HL-60/S4 treated with phorbol 12-myristate 13-acetate at 8.2 ng/mL for 4 days and 3 days (cell line): ENCODE measurements around the gene TMED6.
"Not testable (repeated sequence)": the region's sequence is repeated elsewhere in the genome, so short reads cannot be mapped to it uniquely, and the experiment has no call there.

Source experiments
- in situ Hi-C: fragments of 300-500 bp; cut with MboI; formaldehyde crosslinking; loops from 2 replicates; pipeline ENCODE4 v1.15.0; 2022; ENCODE audit warnings: low sequenced_read_pairs

The TMED6 gene

DNA sequence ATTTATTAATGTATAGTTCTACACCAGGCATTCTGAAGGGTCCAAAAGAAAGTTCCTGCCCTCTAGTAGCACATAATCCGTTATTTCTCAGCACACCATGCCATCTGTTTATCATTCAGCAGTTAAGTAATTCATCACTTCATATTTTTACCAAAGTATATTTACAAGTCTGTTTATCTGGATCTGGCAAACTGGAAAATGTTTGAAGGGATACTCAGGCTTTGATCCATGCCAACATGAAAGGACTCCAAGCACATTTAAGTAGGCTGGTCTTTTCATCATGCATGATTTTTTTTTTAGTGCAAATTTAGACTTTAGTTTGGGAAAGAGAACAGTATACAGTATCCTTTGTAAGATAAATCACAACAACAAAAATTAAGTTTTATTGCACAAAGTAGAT lies 44.5 kb downstream of the TMED6 start:
- in situ Hi-C loops: no loop called here

DNA sequence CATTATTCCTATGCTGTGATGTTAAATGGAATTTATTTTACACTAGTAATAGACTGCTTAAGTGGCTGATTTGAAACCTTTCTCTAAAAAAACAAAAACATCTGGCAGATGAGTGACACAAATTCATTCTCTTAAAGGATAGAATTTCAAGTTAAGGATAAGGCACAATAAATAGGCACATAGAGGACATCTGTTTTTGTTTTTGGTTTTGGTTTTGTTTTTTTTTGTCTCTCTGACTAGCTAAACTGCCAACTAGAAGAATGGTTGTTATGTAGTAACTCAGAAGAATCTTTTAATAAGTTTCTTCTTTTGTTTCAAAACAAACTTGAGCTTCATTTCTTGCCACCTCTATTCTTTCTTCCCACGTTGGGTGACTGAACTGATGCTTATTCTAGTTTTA lies 45.6 kb downstream of the TMED6 start:
- in situ Hi-C loops: no loop called here

DNA sequence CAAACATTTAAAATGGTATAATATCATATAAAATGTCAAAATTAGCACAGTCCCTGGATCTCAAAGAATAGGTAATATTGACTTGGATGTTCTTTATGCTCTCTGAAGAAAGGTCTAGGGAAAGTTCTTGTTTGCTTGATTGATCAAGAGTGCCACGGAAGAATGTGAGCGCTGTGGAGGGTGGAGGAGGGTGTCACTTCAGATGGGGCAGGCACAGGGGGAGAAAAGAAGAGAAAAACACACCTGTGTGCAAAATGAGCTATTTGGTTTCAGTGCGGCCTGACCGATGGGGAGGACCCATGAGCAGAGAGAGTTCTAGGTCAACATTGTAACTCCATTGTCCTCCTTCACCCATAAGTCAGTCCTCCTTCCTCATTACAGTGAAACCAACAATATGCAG lies 49.3 kb downstream of the TMED6 start:
- in situ Hi-C loops: no loop called here

DNA sequence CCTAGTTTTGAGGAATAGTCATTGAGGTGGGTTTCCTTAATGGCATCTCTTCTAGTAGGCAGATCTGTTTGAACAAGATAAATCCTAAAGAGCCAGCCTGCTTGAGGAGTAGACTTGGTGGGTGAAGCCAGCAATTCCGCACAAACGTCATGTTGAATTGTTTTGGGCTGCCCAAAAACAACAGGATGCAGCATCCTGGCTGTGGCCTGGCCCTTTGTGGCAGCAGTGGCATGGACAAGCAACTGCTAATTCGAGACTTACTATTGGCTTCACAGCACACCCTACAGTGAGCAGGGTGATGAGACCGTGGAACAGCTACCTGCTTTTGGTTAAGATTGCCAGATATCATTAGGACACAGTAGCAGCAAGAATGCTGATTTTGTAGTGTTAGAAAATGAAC lies 49.7 kb downstream of the TMED6 start:
- in situ Hi-C loops: no loop called here

DNA sequence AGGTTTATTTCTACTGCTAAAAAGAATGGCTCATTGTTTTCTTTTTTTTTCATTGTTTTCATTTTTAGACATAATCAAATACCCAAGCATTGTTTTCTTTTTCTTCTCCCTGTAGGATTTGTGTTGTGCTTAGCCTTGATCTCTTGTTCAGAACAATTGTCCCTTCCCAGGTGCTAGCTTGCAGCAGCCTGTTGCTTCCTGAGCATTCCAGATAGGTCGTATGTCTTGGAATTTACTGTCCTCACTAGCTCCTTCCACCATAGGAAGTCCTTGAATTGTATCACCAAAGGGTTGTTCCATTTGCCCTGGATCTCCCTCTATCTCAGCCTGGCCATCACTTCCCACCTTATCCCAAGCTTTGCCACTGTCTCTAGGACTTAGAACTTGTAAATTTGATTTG lies 50.4 kb downstream of the TMED6 start:
- in situ Hi-C loops: no loop called here

DNA sequence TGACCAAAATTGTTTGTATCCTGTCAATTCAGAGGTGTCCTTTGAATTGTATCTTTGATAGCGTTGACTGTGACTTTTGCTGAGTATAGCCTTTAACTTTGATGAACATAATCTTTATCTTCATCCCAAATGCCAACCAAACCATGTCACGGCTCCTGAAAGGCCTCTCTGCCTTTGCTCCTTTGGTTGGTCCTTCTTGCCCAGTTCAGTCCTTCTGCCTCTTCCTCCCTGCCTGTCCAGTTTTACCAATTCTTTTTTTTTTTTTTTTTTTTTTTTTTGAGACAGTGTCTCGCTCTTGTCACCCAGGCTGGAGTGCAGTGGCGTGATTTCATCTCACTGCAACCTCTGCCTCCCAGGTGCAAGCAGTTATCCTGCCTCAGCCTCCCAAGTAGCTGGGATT lies 53.3 kb downstream of the TMED6 start:
- in situ Hi-C loops: no loop called here

DNA sequence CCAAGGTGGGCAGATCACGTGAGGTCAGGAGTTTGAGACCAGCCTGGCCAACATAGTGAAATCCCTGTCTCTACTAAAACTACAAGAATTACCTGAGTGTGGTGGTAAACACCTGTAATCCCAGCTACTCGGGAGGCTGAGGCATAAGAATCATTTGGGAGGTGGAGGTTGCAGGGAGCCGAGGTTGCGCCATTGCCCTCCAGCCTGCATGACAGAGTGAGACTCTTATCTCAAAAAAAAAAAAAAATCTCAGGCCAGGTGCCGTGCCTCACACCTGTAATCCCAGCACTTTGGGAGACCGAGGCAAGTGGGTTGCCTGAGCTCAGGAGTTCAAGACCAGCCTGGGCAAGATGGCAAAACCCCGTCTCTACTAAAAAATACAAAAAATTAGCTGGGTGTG lies 54.8 kb downstream of the TMED6 start:
- in situ Hi-C loops: not testable (repeated sequence)

DNA sequence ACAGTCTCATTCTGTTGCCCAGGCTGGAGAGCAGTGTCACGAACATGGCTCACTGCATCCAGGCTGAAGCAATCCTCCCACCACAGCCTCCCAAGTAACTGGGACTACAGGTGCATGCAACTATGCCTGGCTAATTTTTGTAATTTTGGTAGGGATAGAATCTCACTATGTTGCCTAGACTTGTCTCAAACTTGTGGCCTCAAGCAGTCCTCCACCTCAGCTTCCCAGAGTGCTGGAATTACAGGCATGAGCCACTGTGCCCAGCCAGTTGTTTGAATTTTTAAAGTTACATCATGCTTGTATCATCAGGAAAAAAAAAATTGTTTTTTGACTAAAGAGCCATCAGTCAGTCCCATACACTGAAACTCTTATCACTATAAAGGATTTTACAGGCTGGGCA lies 57.5 kb downstream of the TMED6 start:
- in situ Hi-C loops: no loop called here

DNA sequence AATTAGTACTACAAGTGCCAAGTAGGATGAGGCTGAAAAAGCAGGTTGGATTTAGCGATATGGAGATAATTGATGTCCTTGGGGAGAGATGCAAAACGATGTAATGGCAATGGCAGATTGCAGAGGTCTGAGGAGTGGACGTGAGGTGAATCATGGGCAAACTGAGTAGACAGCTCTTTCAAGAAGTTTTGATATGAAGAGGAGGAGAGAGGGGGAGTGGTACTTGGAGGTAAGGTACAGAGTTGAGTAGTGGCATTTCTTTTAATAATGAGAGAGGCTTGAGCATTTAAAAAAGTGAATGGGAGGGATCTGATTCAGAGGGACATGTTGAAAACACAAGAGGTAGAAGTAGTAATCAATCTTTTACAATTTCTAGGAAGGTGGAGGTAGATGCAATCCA lies 58.2 kb downstream of the TMED6 start:
- in situ Hi-C loops: no loop called here
